Liver (tissue), 3 donors: ENCODE results near the gene PHLDA2.
A peak's percentile ranks its signal among the peaks of the same experiment; 100 is the strongest.

Experiments used
- HNF4A ChIP-seq, 2 donors: conservative IDR thresholded peaks; 2 replicates each; pipeline ENCODE4 v1.6.1; 2016; ENCODE audit warnings: antibody characterized with exemption in 2 of 2, mild to moderate bottlenecking in 2 of 2
- TAF1 ChIP-seq: conservative IDR thresholded peaks from 2 replicates; pipeline ENCODE4 v1.6.1; 2016; ENCODE audit warnings: antibody characterized with exemption, mild to moderate bottlenecking
- TF ChIP-seq, protein P1 (sequence below): fragments of 150-350 bp; IDR thresholded peaks from 2 replicates; pipeline ENCODE4 v1.5.1; 2017; ENCODE audit warnings: improper control_type of control experiment, low read depth, low read length; ENCODE audit not compliant: missing input control
- donor health status: healthy.
- donor health status: healthy.

DNA sequence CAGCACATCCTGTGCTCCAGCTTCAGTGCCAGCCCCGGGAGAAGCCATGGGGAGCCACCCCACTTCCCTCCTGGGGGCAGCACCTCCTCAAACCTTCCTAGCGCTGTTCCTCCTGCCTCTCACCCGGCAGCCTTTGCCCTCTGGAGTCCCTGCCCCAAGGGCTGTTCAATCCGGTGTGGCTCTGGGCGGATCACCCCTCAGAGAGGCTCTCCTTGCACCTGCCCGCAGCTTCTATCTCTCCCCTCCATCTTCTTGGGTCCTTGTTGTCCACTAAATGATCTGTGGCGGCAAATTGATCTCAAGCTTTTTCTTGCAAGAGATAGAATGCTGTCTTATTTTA is 25.6 kb downstream of the PHLDA2 start:
- TF ChIP-seq TAF1 (no peak), HNF4A (conservative IDR thresholded peaks at IDR 0.05) (peak in 1 of 2 donors; percentile 1)
- TF ChIP-seq, protein P1, sequence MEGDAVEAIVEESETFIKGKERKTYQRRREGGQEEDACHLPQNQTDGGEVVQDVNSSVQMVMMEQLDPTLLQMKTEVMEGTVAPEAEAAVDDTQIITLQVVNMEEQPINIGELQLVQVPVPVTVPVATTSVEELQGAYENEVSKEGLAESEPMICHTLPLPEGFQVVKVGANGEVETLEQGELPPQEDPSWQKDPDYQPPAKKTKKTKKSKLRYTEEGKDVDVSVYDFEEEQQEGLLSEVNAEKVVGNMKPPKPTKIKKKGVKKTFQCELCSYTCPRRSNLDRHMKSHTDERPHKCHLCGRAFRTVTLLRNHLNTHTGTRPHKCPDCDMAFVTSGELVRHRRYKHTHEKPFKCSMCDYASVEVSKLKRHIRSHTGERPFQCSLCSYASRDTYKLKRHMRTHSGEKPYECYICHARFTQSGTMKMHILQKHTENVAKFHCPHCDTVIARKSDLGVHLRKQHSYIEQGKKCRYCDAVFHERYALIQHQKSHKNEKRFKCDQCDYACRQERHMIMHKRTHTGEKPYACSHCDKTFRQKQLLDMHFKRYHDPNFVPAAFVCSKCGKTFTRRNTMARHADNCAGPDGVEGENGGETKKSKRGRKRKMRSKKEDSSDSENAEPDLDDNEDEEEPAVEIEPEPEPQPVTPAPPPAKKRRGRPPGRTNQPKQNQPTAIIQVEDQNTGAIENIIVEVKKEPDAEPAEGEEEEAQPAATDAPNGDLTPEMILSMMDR = no peak
